GM12873 (cell line): ENCODE data around the gene NHLRC1.

Source experiments
- CTCF ChIP-seq: IDR thresholded peaks from 2 replicates; pipeline ENCODE4 v1.5.1; 2012; ENCODE audit warnings: low read depth, mild to moderate bottlenecking, moderate library complexity, low read length, control low read depth; ENCODE audit not compliant: insufficient read depth; ENCODE audit errors: missing control alignments

NHLRC1 gene

GRCh38 chr6:18122128-18123093, at the start of gene NHLRC1:
NHLRC1 (minus strand) TSS chr6:18122677; CDS start chr6:18122606, 71 bp downstream.
- peak; percentile 78 for TF ChIP-seq CTCF

GRCh38 chr6:18171871-18172270, 49.4 kb upstream of the NHLRC1 start:
- TF ChIP-seq CTCF, result no peak

GRCh38 chr6:18168264-18168663, 45.8 kb upstream of the NHLRC1 start:
- TF ChIP-seq CTCF, result no peak

- no peak for TF ChIP-seq CTCF
Observed at GRCh38 chr6:18166312-18167036, 44.0 kb upstream of the NHLRC1 start.

- no peak for TF ChIP-seq CTCF
Observed at GRCh38 chr6:18165751-18166150, 43.3 kb upstream of the NHLRC1 start.

GRCh38 chr6:18162401-18162800, 39.9 kb upstream of the NHLRC1 start:
- TF ChIP-seq CTCF, result no peak

GRCh38 chr6:18161431-18161830, 39.0 kb upstream of the NHLRC1 start:
- no peak for TF ChIP-seq CTCF
